DLD1 (cell line): ENCODE measurements around the gene CEP20.
"Not testable (repeated sequence)": the region's sequence is repeated elsewhere in the genome, so short reads cannot be mapped to it uniquely, and the experiment has no call there.

ENCODE experiments used
- in situ Hi-C: cut with HindIII; loops from 2 replicates; pipeline ENCODE4 v1.10.0; 2017; ENCODE audit warnings: low sequenced_read_pairs

Gene CEP20

GRCh38 chr16:15864939-15865338 is 23.5 kb downstream of the CEP20 start:
- in situ Hi-C loops: no loop called here

- in situ Hi-C loops: no loop called here
These were observed 26.4 kb downstream of the CEP20 start for GRCh38 chr16:15861996-15862395.

GRCh38 chr16:15858921-15859668 is 29.3 kb downstream of the CEP20 start:
- in situ Hi-C loops: no loop called here

- in situ Hi-C loops: no loop called here
These were observed 30.5 kb downstream of the CEP20 start for GRCh38 chr16:15857724-15858560.

GRCh38 chr16:15856901-15857698 is 31.3 kb downstream of the CEP20 start, which contains the start of gene MYH11:
Gene MYH11 (minus strand): TSS chr16:15857028. CDS start chr16:15838252, 18,776 bp downstream.
- in situ Hi-C loops: no loop called here

GRCh38 chr16:15856182-15856581 is 32.2 kb downstream of the CEP20 start:
- in situ Hi-C loops: no loop called here

DNA sequence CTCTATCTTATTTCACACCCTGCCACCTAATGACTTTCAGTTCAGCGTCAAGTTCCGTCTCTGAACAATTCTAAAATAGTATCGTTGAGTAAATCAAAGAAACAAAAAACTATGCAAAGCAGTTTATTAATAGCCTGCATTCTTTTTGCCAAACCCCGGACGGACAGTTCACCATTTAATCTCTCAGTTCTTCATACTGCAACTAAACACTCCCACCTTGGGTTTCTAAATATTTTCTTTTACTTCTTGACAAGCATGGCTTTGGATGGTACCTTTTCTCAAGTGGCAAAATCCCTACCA is 32.7 kb downstream of the CEP20 start:
- in situ Hi-C loops: no loop called here

DNA sequence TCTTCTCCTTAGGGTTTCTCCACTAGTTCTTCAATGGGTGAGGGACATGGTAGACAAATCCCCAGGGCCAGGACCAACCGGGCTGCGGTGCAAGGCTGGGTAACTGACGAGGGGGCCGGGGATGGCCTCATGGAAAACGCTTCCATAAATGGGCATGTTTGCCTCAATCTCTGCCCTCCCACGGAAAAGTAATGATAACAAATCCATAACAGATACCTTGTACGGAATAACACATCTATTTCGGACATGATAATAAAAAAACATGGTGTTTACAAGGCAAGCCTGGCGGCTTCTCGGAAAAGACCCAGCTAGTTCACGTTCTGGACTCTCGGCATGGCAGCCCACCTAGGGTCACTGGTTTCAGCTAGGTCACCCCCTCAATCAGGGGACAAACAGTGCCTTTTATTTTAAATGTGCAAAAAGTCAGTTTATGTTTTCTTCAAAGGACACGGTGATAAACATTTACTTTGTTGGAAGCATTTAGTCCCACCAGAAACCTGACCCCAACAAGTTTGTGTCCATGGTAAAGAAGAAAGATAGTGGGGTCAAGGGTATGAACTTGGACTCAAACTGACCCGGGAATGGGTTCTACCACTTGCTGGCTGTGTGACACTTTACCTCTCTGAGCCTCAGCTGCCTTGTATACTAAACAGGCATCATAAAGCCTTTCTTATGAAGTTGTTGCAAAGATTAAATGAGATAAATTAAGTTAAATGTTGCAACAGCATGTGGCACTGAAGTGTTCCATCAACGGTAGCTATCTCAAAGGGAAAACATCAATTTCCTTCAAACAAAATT is 33.3 kb downstream of the CEP20 start:
- in situ Hi-C loops: no loop called here

DNA sequence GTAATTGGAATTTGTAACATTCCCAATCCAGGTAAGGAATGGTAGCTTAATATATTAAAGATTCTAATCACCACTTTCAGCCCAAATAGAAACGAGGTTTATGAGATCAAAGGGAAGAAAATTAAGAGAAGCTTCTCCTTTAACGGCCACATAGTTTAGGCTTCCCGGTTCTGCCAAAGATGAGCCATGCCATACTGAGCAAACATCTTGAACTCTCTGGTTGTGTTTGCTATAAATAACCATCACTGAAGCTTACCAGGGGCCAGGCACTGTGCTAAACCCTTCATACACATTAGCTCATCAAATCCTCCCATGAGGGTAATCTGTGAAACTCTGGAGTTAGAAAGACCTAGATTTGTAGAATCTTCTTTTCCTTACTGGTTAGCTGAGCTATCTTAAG is 34.3 kb downstream of the CEP20 start:
- in situ Hi-C loops: no loop called here

GRCh38 chr16:15853021-15853420 is 35.4 kb downstream of the CEP20 start:
- in situ Hi-C loops: no loop called here

GRCh38 chr16:15850555-15850954 is 37.8 kb downstream of the CEP20 start:
- in situ Hi-C loops: not testable (repeated sequence)

DNA sequence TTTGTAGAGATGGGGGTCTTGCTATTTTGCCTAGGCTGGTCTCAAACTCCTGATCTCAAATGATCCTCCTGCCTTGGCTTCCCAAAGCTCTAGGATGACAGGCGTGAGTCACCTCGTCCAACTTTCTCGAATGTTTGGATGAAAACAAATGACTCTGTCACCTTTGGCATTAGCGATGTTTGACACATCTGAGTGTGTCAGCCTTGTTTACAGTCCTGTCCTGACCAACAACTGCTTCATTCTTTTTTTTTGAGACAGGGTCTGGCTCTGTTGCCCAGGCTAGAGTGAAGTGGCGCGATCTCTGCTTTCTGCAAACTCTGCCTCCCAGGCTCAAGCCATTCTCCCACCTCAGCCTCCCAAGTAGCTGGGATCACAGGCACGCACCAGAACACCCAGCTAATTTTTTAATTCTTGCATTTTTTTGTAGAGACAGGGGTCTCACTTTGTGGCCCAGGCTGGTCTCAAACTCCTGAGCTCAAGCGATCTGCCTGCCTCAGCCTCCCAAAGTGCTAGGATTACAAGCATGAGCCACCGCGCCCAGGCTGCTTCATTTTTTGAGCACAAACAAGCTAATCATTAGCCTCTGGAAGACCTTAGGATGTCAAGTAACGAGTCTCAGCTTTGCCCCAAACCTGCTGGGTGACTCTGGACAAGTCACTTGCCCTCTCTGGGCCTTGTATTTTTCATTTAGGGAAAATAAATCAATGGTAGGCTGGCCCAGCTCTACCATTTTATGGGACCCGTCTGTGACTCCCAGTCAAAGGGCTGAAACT is 39.0 kb downstream of the CEP20 start:
- in situ Hi-C loops: no loop called here

GRCh38 chr16:15847611-15848175 is 40.7 kb downstream of the CEP20 start:
- in situ Hi-C loops: no loop called here

DNA sequence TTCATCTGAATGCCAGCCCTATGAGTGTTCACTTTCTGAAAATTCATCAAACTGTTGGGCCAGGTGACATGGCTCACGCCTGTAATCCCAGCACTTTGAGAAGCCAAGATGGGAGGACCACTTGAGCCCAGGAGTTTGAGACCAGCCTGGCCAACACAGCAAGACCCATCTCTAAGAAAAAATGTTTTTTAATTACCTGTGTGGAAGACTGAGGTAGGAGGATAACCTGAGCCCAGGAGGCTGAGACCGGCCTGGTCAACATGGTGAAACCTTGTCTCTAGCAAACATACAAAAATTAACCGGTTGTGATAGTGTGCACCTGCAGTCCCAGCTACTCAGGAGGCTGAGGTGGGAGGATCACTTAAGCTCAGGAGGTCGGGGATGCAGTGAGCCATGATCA is 41.9 kb downstream of the CEP20 start:
- in situ Hi-C loops: no loop called here

DNA sequence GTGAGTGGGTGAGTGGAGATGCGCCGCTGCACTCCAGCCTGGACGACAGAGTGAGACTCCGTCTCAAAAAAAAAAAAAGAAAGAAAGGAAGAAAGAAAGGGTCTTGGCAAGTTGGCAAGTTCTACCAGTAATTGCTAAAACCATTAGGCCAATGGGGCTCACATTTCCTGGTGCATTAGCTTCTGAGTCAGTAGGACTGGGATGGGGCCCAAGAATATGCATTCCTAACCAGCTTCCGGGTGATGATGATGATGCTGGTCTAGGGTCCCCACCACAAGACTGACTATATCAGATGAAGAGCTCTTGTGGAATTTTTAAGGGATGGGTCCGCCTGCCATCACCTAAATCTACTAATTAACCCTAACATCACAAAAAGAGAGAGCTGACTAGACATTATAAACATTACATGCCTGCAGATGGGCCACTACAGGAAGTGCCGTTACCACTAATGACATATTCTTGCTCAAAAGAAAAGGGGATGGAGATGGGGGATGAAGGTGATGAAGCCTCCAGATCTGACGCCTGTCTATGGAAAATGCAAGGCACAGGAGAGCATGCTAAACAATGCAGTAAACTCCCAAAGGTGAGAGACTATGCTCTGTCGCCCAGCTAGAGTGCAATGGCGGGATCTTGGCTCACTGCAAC is 44.6 kb downstream of the CEP20 start:
- in situ Hi-C loops: no loop called here

- in situ Hi-C loops: not testable (repeated sequence)
These were observed 49.2 kb downstream of the CEP20 start for GRCh38 chr16:15839204-15839603.

- in situ Hi-C loops: no loop called here
These were observed 50.6 kb downstream of the CEP20 start for GRCh38 chr16:15837761-15838160.

GRCh38 chr16:15836965-15837611 is 51.3 kb downstream of the CEP20 start:
- in situ Hi-C loops: no loop called here

DNA sequence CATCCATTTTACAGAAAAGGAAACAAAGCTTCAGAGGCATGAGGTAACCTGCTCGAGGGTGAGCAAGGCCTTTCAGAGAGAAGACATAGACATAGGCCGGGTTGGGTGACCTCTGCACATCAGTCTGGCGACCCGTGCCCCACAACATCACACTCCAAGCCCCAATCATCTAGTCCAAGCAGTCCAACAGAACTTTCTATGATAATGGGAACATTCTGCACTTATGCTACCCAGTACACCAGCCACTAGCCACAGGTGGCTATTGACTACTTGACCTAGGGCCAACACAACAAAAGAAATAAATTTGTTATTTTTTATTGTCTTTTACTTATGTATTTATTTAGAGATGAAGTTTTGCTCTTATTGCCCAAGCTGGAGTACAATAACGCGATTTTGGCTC is 52.3 kb downstream of the CEP20 start:
- in situ Hi-C loops: no loop called here
